GM12865 (cell line): ENCODE measurements around the gene PROM1.

Experiments used
- DNase-seq: peaks from one replicate; pipeline ENCODE4 v3.0.0; 2010; ENCODE audit warnings: low read depth
- H3K4me3 ChIP-seq: 2 replicates; pipeline ENCODE4 v1.5.1; 2011; ENCODE audit warnings: mild to moderate bottlenecking, low read depth, low read length, control low read depth
- TF ChIP-seq, protein P1 (sequence below): IDR thresholded peaks from 2 replicates; pipeline ENCODE4 v1.5.1; 2011; ENCODE audit warnings: low read length, control low read depth, low read depth, inconsistent platforms; ENCODE audit not compliant: insufficient read depth; ENCODE audit errors: missing control alignments

Gene PROM1

DNA sequence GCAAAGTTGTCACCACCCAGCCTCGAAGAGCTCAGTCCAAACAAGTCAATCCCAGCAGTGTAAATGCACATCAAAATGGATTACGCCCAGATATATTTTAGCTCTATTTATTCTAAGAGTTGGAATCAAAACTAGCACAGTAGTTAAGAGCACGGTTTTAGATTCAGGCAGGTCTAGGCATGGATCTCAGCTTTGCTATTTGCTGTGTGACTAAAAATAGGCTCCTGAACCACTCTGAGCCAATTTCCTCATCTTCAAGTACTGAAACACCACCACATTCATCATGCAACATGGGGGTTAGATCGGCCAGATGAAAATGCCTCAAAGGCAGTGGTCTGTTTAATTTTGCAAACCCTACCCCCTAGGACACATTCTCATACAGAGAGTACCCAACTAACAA, 65.0 kb downstream of the PROM1 start:
- DNase-seq = peak; percentile 31
- no peak overlapping the region for H3K4me3 ChIP-seq
- TF ChIP-seq, protein P1, sequence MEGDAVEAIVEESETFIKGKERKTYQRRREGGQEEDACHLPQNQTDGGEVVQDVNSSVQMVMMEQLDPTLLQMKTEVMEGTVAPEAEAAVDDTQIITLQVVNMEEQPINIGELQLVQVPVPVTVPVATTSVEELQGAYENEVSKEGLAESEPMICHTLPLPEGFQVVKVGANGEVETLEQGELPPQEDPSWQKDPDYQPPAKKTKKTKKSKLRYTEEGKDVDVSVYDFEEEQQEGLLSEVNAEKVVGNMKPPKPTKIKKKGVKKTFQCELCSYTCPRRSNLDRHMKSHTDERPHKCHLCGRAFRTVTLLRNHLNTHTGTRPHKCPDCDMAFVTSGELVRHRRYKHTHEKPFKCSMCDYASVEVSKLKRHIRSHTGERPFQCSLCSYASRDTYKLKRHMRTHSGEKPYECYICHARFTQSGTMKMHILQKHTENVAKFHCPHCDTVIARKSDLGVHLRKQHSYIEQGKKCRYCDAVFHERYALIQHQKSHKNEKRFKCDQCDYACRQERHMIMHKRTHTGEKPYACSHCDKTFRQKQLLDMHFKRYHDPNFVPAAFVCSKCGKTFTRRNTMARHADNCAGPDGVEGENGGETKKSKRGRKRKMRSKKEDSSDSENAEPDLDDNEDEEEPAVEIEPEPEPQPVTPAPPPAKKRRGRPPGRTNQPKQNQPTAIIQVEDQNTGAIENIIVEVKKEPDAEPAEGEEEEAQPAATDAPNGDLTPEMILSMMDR = no peak

DNA sequence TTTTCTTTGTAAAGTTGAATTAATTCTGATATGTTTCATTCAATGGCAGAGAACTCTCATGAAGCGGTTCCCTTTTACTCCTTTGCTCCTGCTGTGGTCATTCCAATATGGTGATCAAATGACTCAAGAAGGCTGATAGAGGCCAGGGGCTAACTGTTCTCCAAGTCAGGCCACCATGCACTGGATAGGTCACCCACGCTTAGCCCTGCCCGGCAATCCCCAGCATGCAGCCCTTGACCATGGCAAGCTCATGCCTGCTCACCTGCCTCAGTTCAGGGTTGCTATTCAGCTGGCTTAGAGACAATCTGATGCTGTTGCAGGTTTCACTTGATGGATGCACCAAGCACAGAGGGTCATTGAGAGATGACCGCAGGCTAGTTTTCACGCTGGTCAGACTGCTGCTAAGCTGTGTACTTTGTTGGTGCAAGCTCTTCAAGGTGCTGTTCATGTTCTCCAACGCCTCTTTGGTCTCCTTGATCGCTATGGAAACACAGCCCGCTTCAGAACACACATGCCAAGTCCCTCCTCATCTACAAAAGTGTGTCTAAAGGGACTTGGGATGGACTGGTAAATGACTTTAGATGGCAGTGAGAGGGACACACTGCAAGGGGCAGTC, 65.7 kb downstream of the PROM1 start:
- no peak overlapping the region for H3K4me3 ChIP-seq
- no peak for DNase-seq
- TF ChIP-seq, protein P1 = no peak

DNA sequence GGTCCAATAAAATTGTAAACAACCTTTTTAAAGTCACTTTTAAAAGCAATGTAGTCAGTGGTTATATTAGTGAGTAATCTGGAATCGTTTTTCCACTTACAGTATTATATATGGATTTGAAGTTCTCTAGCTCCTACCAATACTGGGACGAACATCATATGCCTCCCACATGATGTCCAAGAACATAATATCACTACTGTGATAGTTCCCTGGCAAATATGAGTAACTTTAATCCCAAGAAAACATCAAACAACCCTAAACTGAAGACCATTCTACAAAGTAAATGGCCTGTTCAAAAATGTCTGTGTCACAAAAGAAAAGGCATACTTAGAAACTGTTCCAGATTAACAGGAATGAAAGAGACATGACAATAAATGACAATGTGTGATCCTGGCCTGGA, 67.3 kb downstream of the PROM1 start:
- DNase-seq = no peak
- TF ChIP-seq, protein P1 = no peak
- H3K4me3 ChIP-seq = no peak overlapping the region

DNA sequence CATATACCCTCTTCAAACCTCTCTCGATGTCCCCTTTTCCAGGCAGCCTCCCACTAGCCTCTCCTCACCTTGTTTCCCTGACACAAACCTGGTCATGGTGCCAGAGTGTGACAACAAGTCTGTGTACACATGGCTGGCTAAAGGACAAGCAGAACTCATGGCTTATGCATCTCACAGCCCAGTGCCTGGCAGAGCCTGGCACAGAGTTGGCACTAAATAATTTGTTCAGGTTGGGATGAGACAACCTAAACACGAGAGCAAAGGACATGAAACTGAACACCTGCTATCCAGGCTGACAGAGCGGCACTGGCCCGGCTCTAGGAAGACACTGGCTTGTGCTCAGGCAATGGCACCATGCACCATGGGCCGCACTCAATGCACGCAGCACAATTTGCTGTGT, 72.7 kb downstream of the PROM1 start:
- DNase-seq = no peak
- no peak overlapping the region for H3K4me3 ChIP-seq
- TF ChIP-seq, protein P1 = no peak

DNA sequence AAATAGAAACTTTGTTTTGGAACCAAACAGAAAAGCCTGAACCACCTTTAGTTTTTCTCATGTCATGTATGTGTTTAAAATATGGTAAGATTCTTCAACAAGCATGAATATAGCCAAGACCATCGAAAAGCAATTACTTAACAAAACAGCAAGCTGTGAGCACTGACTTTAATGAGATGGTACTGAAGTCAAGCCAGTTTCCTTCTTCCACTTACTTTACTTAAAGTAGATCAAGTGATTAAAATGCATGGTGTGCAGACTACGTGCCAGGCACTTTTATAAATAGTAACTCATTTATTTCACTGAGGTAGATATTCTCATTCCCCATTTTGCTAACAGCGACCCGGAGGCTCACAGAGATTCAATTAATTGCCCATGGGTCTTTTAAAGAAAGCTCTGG, 74.7 kb downstream of the PROM1 start:
- TF ChIP-seq, protein P1 = no peak
- H3K4me3 ChIP-seq = no peak overlapping the region
- DNase-seq = no peak

DNA sequence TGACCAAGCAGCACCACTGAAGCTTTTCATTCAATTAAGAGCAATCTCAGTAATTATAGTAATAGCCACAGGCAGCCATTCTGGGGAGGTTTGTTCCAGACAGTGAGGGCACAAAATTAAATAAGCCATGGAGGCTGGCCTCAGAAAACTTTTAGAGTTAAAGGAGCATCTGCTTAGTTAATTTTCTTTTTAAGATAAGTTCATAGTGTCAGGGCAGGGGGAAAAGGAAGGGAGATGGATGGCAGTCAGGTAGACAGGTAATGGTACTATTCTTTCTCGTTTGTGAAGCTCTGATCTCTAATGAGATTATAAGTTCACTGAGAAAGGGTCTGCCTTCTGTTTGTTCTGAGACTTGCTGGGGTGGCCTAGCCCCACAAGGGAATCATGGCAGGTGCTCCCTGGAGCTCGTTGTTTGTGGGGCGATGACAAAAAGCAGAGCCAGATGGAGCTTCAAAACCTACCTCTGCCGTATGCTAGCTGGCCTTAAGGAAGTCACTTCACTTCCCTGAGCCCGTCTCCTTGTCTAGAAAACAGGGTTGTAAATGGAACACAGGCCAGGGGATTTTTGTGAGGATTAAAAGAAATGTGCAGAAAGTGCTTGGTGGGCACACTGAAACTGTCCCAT, 76.2 kb downstream of the PROM1 start:
- H3K4me3 ChIP-seq = no peak overlapping the region
- DNase-seq = no peak
- TF ChIP-seq, protein P1 = no peak
